Nephron (organoid): Measurements from ENCODE around the gene CYP26A1.

Source experiments
- H3K27ac Mint-ChIP-seq, 3 experiments: 2 replicates each; pipeline ENCODE4 v1.8.0; 2020; ENCODE audit warnings: mixed read lengths in 3 of 3, mild to moderate bottlenecking in 2 of 3, moderate library complexity in 1 of 3
- H3K27me3 Mint-ChIP-seq: 2 replicates; pipeline ENCODE4 v1.8.0; 2021; ENCODE audit warnings: low read depth, mild to moderate bottlenecking, moderate library complexity, mixed read lengths
- H3K36me3 Mint-ChIP-seq: 2 replicates; pipeline ENCODE4 v1.8.0; 2020; ENCODE audit warnings: low read depth, mixed read lengths
- H3K4me1 Mint-ChIP-seq: 2 replicates; pipeline ENCODE4 v1.8.0; 2020; ENCODE audit warnings: mixed read lengths
- H3K4me3 Mint-ChIP-seq, 3 experiments: 2 replicates each; pipeline ENCODE4 v1.8.0; 2020; ENCODE audit warnings: mild to moderate bottlenecking in 3 of 3, mixed read lengths in 3 of 3, moderate library complexity in 2 of 3
- H3K9me3 Mint-ChIP-seq: 2 replicates; pipeline ENCODE4 v1.8.0; 2020; ENCODE audit warnings: mixed read lengths
- TF ChIP-seq, protein P1 (sequence below), 3 experiments: fragments of 200-600 bp; sonication (generic); IDR thresholded peaks; one replicate each; pipeline ENCODE4 v1.5.0; 2021; ENCODE audit warnings: antibody characterized with exemption in 3 of 3; ENCODE audit not compliant: unreplicated experiment in 3 of 3

Gene CYP26A1

DNA sequence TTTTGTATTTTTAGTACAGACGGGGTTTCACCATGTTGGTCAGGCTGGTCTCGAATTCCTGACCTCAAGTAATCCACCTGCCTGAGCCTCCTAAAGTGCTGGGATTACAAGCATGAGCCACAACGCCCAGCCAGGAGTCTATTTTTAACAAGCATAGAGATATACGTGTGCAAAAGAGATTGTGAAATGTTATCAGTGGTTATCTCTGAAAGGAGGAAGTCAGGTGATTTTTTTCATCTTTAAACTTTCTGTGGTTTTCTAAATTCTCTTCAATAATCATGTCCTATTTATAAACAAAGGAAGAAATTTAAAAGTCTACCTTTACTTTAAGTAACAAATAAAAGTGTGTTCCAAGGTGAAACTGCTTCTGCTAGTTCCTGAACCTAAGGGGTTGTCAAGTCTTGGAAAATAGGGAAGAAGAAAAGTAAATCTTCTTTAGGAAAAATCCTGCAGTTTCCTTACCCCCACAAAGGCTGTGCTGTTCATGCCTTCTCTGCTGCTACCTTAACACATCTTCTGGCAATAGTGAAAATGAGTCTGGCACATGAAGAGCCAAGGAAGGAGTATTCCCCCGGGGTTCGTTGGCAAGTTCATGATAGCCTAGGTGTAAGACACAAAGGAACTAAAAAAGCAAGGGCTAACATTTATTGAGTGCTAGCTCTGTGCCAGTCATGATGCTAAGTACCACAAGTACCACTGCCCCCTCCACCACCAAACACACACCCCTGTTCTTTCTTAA lies 51.1 kb downstream of the CYP26A1 start:
- no peak overlapping the region for H3K4me3 Mint-ChIP-seq
- no peaks in the 10 kb centered on the region for H3K4me1 Mint-ChIP-seq
- peaks cover 10% of the 10 kb centered on the region for H3K27me3 Mint-ChIP-seq
- TF ChIP-seq, protein P1, sequence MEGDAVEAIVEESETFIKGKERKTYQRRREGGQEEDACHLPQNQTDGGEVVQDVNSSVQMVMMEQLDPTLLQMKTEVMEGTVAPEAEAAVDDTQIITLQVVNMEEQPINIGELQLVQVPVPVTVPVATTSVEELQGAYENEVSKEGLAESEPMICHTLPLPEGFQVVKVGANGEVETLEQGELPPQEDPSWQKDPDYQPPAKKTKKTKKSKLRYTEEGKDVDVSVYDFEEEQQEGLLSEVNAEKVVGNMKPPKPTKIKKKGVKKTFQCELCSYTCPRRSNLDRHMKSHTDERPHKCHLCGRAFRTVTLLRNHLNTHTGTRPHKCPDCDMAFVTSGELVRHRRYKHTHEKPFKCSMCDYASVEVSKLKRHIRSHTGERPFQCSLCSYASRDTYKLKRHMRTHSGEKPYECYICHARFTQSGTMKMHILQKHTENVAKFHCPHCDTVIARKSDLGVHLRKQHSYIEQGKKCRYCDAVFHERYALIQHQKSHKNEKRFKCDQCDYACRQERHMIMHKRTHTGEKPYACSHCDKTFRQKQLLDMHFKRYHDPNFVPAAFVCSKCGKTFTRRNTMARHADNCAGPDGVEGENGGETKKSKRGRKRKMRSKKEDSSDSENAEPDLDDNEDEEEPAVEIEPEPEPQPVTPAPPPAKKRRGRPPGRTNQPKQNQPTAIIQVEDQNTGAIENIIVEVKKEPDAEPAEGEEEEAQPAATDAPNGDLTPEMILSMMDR (IDR thresholded peaks at IDR 0.05; ENCODE audit: unreplicated experiment in 3 of 3), result no peak
- H3K36me3 Mint-ChIP-seq, result peaks cover 10% of the 10 kb centered on the region
- H3K9me3 Mint-ChIP-seq, result peaks cover 27% of the 10 kb centered on the region
- no peak overlapping the region for H3K27ac Mint-ChIP-seq

DNA sequence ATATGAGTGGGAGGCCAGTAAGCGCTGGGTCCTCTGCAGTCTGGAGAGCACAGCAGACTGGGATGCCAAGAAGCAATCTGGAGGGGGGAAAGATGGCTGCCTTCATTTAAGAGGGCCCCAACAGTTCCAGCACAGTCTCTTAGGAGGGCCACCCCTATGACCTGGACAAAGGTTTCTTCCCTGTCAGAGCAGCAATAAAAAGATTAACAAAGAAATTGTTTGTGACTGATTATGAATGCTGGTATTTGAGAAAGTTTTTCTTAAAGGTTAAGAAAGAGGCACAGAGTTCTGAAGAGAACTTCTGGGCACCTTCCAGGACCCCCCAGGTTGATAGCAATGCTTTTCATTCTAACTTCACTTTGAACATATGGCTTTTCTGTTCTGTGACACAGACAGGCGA lies 52.3 kb downstream of the CYP26A1 start:
- Mint-ChIP-seq H3K27ac (no peak overlapping the region), H3K9me3 (peaks cover 33% of the 10 kb centered on the region), H3K4me1 (no peaks in the 10 kb centered on the region), H3K36me3 (peaks cover 10% of the 10 kb centered on the region), H3K27me3 (peaks cover 1% of the 10 kb centered on the region), H3K4me3 (no peak overlapping the region)
- TF ChIP-seq, protein P1 (IDR thresholded peaks at IDR 0.05; ENCODE audit: unreplicated experiment in 3 of 3), result no peak

DNA sequence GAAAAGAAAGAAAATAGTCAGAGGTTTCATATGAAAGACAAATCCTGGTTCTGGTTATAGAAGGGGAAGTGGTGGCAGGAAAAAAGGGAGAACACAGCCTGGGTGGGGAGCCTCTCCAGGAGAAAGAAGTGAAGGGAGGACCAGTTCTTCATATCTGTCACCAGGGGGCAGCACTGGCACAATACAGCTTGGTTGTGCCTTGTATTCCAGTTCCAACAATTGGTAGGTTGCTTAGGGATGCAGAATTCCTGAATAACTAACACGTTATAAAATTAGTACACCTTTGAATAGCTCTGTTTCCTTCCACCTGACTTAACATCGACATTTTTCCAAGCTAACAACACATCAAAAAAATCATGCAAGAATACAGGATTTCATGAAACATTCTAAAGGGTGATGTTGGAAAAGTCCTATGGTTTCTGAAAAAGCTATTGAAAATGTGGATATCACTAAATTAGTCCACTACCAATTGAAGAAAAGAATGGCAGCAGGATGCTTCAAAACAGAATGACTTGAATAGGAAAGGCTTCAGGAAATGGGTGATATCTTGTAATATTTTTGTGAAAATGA lies 52.9 kb downstream of the CYP26A1 start:
- TF ChIP-seq, protein P1 (IDR thresholded peaks at IDR 0.05; ENCODE audit: unreplicated experiment in 3 of 3), result no peak
- no peaks in the 10 kb centered on the region for H3K4me1 Mint-ChIP-seq
- H3K36me3 Mint-ChIP-seq, result peaks cover 10% of the 10 kb centered on the region
- peaks cover 33% of the 10 kb centered on the region for H3K9me3 Mint-ChIP-seq
- H3K27ac Mint-ChIP-seq, result no peak overlapping the region
- H3K27me3 Mint-ChIP-seq, result no peaks in the 10 kb centered on the region
- no peak overlapping the region for H3K4me3 Mint-ChIP-seq
